ENCODE measurements around the gene GPC6.
"Not testable (repeated sequence)": the region's sequence is repeated elsewhere in the genome, so short reads cannot be mapped to it uniquely, and the experiment has no call there.

Gene GPC6

GRCh38 chr13:94296471-94296870 is 1069.9 kb downstream of the GPC6 start:
- no peaks in the 10 kb centered on the region for H3K36me3 ChIP-seq (ENCODE audit: insufficient read depth)
- no peaks in the 10 kb centered on the region for H3K27me3 ChIP-seq (ENCODE audit: insufficient read depth, low read depth)
- H4K20me1 ChIP-seq (ENCODE audit: insufficient read depth), result no peaks in the 10 kb centered on the region
- no peak overlapping the region for H3K4me2 ChIP-seq
- no peak overlapping the region for H3K9ac ChIP-seq
- H3K27ac ChIP-seq, result no peak overlapping the region
- no peak overlapping the region for H3K4me3 ChIP-seq (IDR thresholded peaks at IDR 0.05; ENCODE audit: insufficient read depth, low read depth, low read length)
- no peak for TF ChIP-seq CTCF (conservative IDR thresholded peaks at IDR 0.05; ENCODE audit: low read depth, low read length)
- H3K79me2 ChIP-seq (ENCODE audit: insufficient read depth, low read depth), result no peaks in the 10 kb centered on the region
- no peak overlapping the region for H2AFZ ChIP-seq (ENCODE audit: low read depth)
- no peaks in the 10 kb centered on the region for H3K4me1 ChIP-seq (ENCODE audit: low read depth, poor library complexity, severe bottlenecking)

GRCh38 chr13:94298346-94298745 is 1071.7 kb downstream of the GPC6 start:
- Histone ChIP-seq H3K36me3 (ENCODE audit: insufficient read depth) (no peaks in the 10 kb centered on the region), H3K4me1 (ENCODE audit: low read depth, poor library complexity, severe bottlenecking) (no peaks in the 10 kb centered on the region), H3K79me2 (ENCODE audit: insufficient read depth, low read depth) (no peaks in the 10 kb centered on the region), H4K20me1 (ENCODE audit: insufficient read depth) (no peaks in the 10 kb centered on the region), H3K27me3 (ENCODE audit: insufficient read depth, low read depth) (no peaks in the 10 kb centered on the region), H3K4me2 (no peak overlapping the region), H3K4me3 (IDR thresholded peaks at IDR 0.05; ENCODE audit: insufficient read depth, low read depth, low read length) (no peak overlapping the region), H2AFZ (ENCODE audit: low read depth) (no peak overlapping the region), H3K9ac (no peak overlapping the region), H3K27ac (no peak overlapping the region)
- no peak for TF ChIP-seq CTCF (conservative IDR thresholded peaks at IDR 0.05; ENCODE audit: low read depth, low read length)

- H3K79me2 ChIP-seq (ENCODE audit: insufficient read depth, low read depth), result no peaks in the 10 kb centered on the region
- no peaks in the 10 kb centered on the region for H3K4me1 ChIP-seq (ENCODE audit: low read depth, poor library complexity, severe bottlenecking)
- H3K27ac ChIP-seq, result no peak overlapping the region
- no peaks in the 10 kb centered on the region for H4K20me1 ChIP-seq (ENCODE audit: insufficient read depth)
- no peak overlapping the region for H2AFZ ChIP-seq (ENCODE audit: low read depth)
- H3K4me2 ChIP-seq, result no peak overlapping the region
- TF ChIP-seq CTCF (conservative IDR thresholded peaks at IDR 0.05; ENCODE audit: low read depth, low read length), result no peak
- H3K36me3 ChIP-seq (ENCODE audit: insufficient read depth), result no peaks in the 10 kb centered on the region
- no peak overlapping the region for H3K9ac ChIP-seq
- no peak overlapping the region for H3K4me3 ChIP-seq (IDR thresholded peaks at IDR 0.05; ENCODE audit: insufficient read depth, low read depth, low read length)
- H3K27me3 ChIP-seq (ENCODE audit: insufficient read depth, low read depth), result no peaks in the 10 kb centered on the region
Measured at GRCh38 chr13:94300401-94300800, 1073.8 kb downstream of the GPC6 start.

GRCh38 chr13:94301487-94301886 is 1074.9 kb downstream of the GPC6 start:
- H3K4me1 ChIP-seq (ENCODE audit: low read depth, poor library complexity, severe bottlenecking), result no peaks in the 10 kb centered on the region
- no peaks in the 10 kb centered on the region for H4K20me1 ChIP-seq (ENCODE audit: insufficient read depth)
- no peaks in the 10 kb centered on the region for H3K27me3 ChIP-seq (ENCODE audit: insufficient read depth, low read depth)
- TF ChIP-seq CTCF (conservative IDR thresholded peaks at IDR 0.05; ENCODE audit: low read depth, low read length), result no peak
- no peaks in the 10 kb centered on the region for H3K79me2 ChIP-seq (ENCODE audit: insufficient read depth, low read depth)
- H3K36me3 ChIP-seq (ENCODE audit: insufficient read depth), result no peaks in the 10 kb centered on the region
- no peak overlapping the region for H3K4me3 ChIP-seq (IDR thresholded peaks at IDR 0.05; ENCODE audit: insufficient read depth, low read depth, low read length)
- no peak overlapping the region for H3K9ac ChIP-seq
- no peak overlapping the region for H3K27ac ChIP-seq
- no peak overlapping the region for H3K4me2 ChIP-seq
- H2AFZ ChIP-seq (ENCODE audit: low read depth), result no peak overlapping the region

GRCh38 chr13:94302847-94303565 is 1076.4 kb downstream of the GPC6 start:
- H3K4me1 ChIP-seq (ENCODE audit: low read depth, poor library complexity, severe bottlenecking); H2AFZ ChIP-seq (ENCODE audit: low read depth); H3K4me2 ChIP-seq; H3K36me3 ChIP-seq (ENCODE audit: insufficient read depth); H3K4me3 ChIP-seq (IDR thresholded peaks at IDR 0.05; ENCODE audit: insufficient read depth, low read depth, low read length); H3K79me2 ChIP-seq (ENCODE audit: insufficient read depth, low read depth); H4K20me1 ChIP-seq (ENCODE audit: insufficient read depth); H3K27me3 ChIP-seq (ENCODE audit: insufficient read depth, low read depth); H3K9ac ChIP-seq; H3K27ac ChIP-seq: not testable (repeated sequence)
